WTC11 (cell line): ENCODE measurements around the gene LRMDA. TPM values are rescaled to one million over a fixed set of nuclear protein-coding genes. Genes with fewer than 3 reads are reported as not detected.

Experiments
- ATAC-seq: fragments of 200-7000 bp; cut with Tn5 transposase; 2 replicates; pipeline ENCODE4 v1.10.0; 2021; ENCODE audit warnings: mild to moderate bottlenecking, moderate library complexity
- CTCF ChIA-PET: fragments of 300-600 bp; sonication (Branson Sonifier 250); formaldehyde crosslinking; loops from one replicate; lab custom pipeline; 2021; ENCODE audit warnings: antibody characterized with exemption; lab: Charles Lee
- POLR2A ChIA-PET: fragments of 350-600 bp; sonication (Branson Sonifier 250); formaldehyde crosslinking; loops from one replicate; lab custom pipeline; 2021; ENCODE audit warnings: antibody characterized with exemption; lab: Charles Lee
- DNase-seq: peaks from one replicate; pipeline ENCODE4 v3.0.0; 2021; ENCODE audit warnings: low spot score
- H3K27ac Mint-ChIP-seq: 2 replicates; pipeline ENCODE4 v1.8.0; 2021; ENCODE audit warnings: mixed read lengths
- H3K27me3 Mint-ChIP-seq: 2 replicates; pipeline ENCODE4 v1.8.0; 2021; ENCODE audit warnings: low read depth, mild to moderate bottlenecking, moderate library complexity, mixed read lengths
- H3K36me3 Mint-ChIP-seq: 2 replicates; pipeline ENCODE4 v1.8.0; 2021; ENCODE audit warnings: mixed read lengths
- H3K4me1 Mint-ChIP-seq: 2 replicates; pipeline ENCODE4 v1.8.0; 2022; ENCODE audit warnings: mixed read lengths
- H3K4me3 Mint-ChIP-seq: 2 replicates; pipeline ENCODE4 v1.8.0; 2021; ENCODE audit warnings: mild to moderate bottlenecking, moderate library complexity, mixed read lengths
- H3K9me3 Mint-ChIP-seq: 2 replicates; pipeline ENCODE4 v1.8.0; 2021; ENCODE audit warnings: mixed read lengths
- ATF6 ChIP-seq: sonication (generic); formaldehyde crosslinking; IDR thresholded peaks from 2 replicates; pipeline ENCODE4 v1.8.1; 2023; ENCODE audit warnings: mild to moderate bottlenecking, missing genetic modification reagents
- CREM ChIP-seq: sonication (generic); formaldehyde crosslinking; IDR thresholded peaks from 2 replicates; pipeline ENCODE4 v1.8.1; 2022; ENCODE audit warnings: mild to moderate bottlenecking, missing genetic modification reagents, moderate library complexity
- ETV6 ChIP-seq: sonication (generic); formaldehyde crosslinking; IDR thresholded peaks from 2 replicates; pipeline ENCODE4 v1.8.1; 2022; ENCODE audit warnings: mild to moderate bottlenecking, missing genetic modification reagents
- FOXK1 ChIP-seq: sonication (generic); formaldehyde crosslinking; IDR thresholded peaks from 2 replicates; pipeline ENCODE4 v1.8.0; 2022; ENCODE audit warnings: mild to moderate bottlenecking, moderate library complexity, missing genetic modification reagents
- GABPB1 ChIP-seq: sonication (generic); formaldehyde crosslinking; IDR thresholded peaks from 2 replicates; pipeline ENCODE4 v1.8.1; 2023; ENCODE audit warnings: mild to moderate bottlenecking, missing genetic modification reagents
- GRHL2 ChIP-seq: fragments of 250-450 bp; sonication (Bioruptor Pico); IDR thresholded peaks from 2 replicates; pipeline ENCODE4 v1.8.0; 2022; ENCODE audit warnings: mild to moderate bottlenecking, moderate library complexity; ENCODE audit not compliant: insufficient replicate concordance, severe bottlenecking
- IRF2 ChIP-seq: sonication (generic); formaldehyde crosslinking; IDR thresholded peaks from 2 replicates; pipeline ENCODE4 v1.8.0; 2022; ENCODE audit warnings: low read depth, missing genetic modification reagents, borderline replicate concordance
- MAX ChIP-seq: sonication (generic); formaldehyde crosslinking; IDR thresholded peaks from 2 replicates; pipeline ENCODE4 v1.8.0; 2022; ENCODE audit warnings: mild to moderate bottlenecking, missing genetic modification reagents
- MXD4 ChIP-seq: fragments of 250-450 bp; sonication (Bioruptor Pico); IDR thresholded peaks from 2 replicates; pipeline ENCODE4 v1.8.0; 2021; ENCODE audit warnings: mild to moderate bottlenecking, moderate library complexity, borderline replicate concordance
- OVOL2 ChIP-seq: fragments of 250-450 bp; sonication (Bioruptor Pico); IDR thresholded peaks from 2 replicates; pipeline ENCODE4 v1.9.0; 2021; ENCODE audit warnings: mild to moderate bottlenecking, borderline replicate concordance
- STAT6 ChIP-seq: sonication (generic); formaldehyde crosslinking; conservative IDR thresholded peaks from 2 replicates; pipeline ENCODE4 v1.8.1; 2023; ENCODE audit warnings: mild to moderate bottlenecking, low read depth, missing genetic modification reagents, moderate library complexity
- USF2 ChIP-seq: sonication (generic); formaldehyde crosslinking; IDR thresholded peaks from 2 replicates; pipeline ENCODE4 v1.8.1; 2023; ENCODE audit warnings: mild to moderate bottlenecking, missing genetic modification reagents, moderate library complexity
- ZBTB21 ChIP-seq: sonication (generic); formaldehyde crosslinking; IDR thresholded peaks from 2 replicates; pipeline ENCODE4 v1.8.1; 2023; ENCODE audit warnings: mild to moderate bottlenecking, missing genetic modification reagents, borderline replicate concordance
- ZNF396 ChIP-seq: fragments of 250-450 bp; sonication (Bioruptor Pico); IDR thresholded peaks from 2 replicates; pipeline ENCODE4 v1.8.0; 2021; ENCODE audit warnings: mild to moderate bottlenecking, moderate library complexity, borderline replicate concordance
- ZNF423 ChIP-seq: fragments of 250-450 bp; sonication (Bioruptor Pico); IDR thresholded peaks from 2 replicates; pipeline ENCODE4 v2.1.2; 2022; ENCODE audit warnings: mild to moderate bottlenecking, moderate library complexity
- total RNA-seq: library from RNA; stranded (reverse); gene quantifications from 3 replicates; pipeline ENCODE4 v1.2.3, GENCODE V29; 2021
- TF ChIP-seq, protein P1 (sequence below): sonication (generic); formaldehyde crosslinking; IDR thresholded peaks from 2 replicates; pipeline ENCODE4 v1.8.1; 2022; ENCODE audit warnings: mild to moderate bottlenecking, moderate library complexity, missing genetic modification reagents
- TF ChIP-seq, protein P2 (sequence below): fragments of 250-450 bp; sonication (Bioruptor Pico); IDR thresholded peaks from 2 replicates; pipeline ENCODE4 v1.9.0; 2021; ENCODE audit warnings: mild to moderate bottlenecking

Gene LRMDA
- total RNA-seq, 1 experiment from 2014 or later, result 0.92 TPM

DNA sequence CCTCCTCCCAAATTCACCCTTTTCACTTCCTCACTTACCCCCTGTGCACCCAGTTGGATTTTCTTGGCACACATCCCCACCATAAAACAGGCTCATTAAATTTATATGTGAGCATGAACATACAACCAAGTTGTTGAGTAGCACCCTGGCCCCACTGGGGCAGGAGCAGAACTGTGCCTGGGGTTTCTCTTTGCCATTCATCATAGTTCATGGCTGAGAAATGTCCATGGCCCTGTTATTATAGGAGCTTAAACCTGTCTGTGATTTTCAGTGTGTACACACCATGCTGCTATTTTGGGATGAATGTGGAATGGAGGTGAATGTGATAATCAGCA, 618.8 kb downstream of the LRMDA start:
- Mint-ChIP-seq H3K27ac (no peak overlapping the region), H3K36me3 (peaks cover 2% of the 10 kb centered on the region; the same call in 1 of the 2 replicates), H3K4me1 (peaks cover 10% of the 10 kb centered on the region), H3K9me3 (peaks cover 6% of the 10 kb centered on the region; the same call in 1 of the 2 replicates), H3K4me3 (no peak overlapping the region), H3K27me3 (peaks cover 6% of the 10 kb centered on the region)
- ATAC-seq, result no peak
- TF ChIP-seq, protein P1, sequence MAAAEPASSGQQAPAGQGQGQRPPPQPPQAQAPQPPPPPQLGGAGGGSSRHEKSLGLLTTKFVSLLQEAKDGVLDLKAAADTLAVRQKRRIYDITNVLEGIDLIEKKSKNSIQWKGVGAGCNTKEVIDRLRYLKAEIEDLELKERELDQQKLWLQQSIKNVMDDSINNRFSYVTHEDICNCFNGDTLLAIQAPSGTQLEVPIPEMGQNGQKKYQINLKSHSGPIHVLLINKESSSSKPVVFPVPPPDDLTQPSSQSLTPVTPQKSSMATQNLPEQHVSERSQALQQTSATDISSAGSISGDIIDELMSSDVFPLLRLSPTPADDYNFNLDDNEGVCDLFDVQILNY (CRISPR knock-in tag), result no peak
- no peak for TF ChIP-seq ZBTB21 (CRISPR knock-in tag)
- TF ChIP-seq, protein P2, sequence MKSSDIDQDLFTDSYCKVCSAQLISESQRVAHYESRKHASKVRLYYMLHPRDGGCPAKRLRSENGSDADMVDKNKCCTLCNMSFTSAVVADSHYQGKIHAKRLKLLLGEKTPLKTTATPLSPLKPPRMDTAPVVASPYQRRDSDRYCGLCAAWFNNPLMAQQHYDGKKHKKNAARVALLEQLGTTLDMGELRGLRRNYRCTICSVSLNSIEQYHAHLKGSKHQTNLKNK (CRISPR knock-in tag), result no peak
- TF ChIP-seq MXD4 (CRISPR knock-in tag), result no peak
- TF ChIP-seq ZNF396 (CRISPR knock-in tag), result no peak
- TF ChIP-seq FOXK1 (CRISPR knock-in tag), result no peak
- TF ChIP-seq CREM, result no peak
- ChIA-PET CTCF (interaction anchor here (3.7 kb wide), 1 partner anchor 14 kb away, joined by 16 read pairs; no protein-coding TSS in a partner anchor), POLR2A (no interaction called here)
- DNase-seq, result no peak

- Mint-ChIP-seq H3K9me3 (peaks cover 10% of the 10 kb centered on the region), H3K4me1 (peaks cover 10% of the 10 kb centered on the region), H3K4me3 (no peak overlapping the region), H3K36me3 (peaks cover 9% of the 10 kb centered on the region), H3K27me3 (peaks cover 4% of the 10 kb centered on the region), H3K27ac (no peak overlapping the region)
- CTCF ChIA-PET, result interaction anchor here (1.0 to 3.7 kb wide), 3 partner anchors 15 to 60 kb away, joined by 3 to 16 read pairs (median 6); no protein-coding TSS in a partner anchor
- POLR2A ChIA-PET, result no interaction called here
- TF ChIP-seq OVOL2 (CRISPR knock-in tag) (no peak), GABPB1 (CRISPR knock-in tag) (peak; percentile 87)
- DNase-seq (no peak), ATAC-seq (peak; percentile 52)
Observed at GRCh38 chr10:76051007-76051936, 619.8 kb downstream of the LRMDA start.

GRCh38 chr10:76052682-76053503, 621.5 kb downstream of the LRMDA start:
- Mint-ChIP-seq H3K4me1 (peaks cover 10% of the 10 kb centered on the region), H3K27me3 (peaks cover 4% of the 10 kb centered on the region)
- TF ChIP-seq, protein P2 (CRISPR knock-in tag), result no peak
- TF ChIP-seq IRF2 (CRISPR knock-in tag) (no peak), STAT6 (CRISPR knock-in tag) (no peak), GRHL2 (no peak), ETV6 (CRISPR knock-in tag) (no peak), MAX (CRISPR knock-in tag) (no peak), ZNF423 (CRISPR knock-in tag) (no peak), ATF6 (CRISPR knock-in tag) (no peak), USF2 (CRISPR knock-in tag) (no peak)
- TF ChIP-seq, all 79 proteins: peak for 0
- ATAC-seq, result no peak
- DNase-seq, result no peak
- peaks cover 14% of the 10 kb centered on the region for H3K36me3 Mint-ChIP-seq
- CTCF ChIA-PET, result interaction anchor here (3.7 kb wide), 1 partner anchor 16 kb away, joined by 16 read pairs; no protein-coding TSS in a partner anchor
- no peak overlapping the region for H3K4me3 Mint-ChIP-seq
- no peak overlapping the region for H3K27ac Mint-ChIP-seq
- peaks cover 19% of the 10 kb centered on the region for H3K9me3 Mint-ChIP-seq
- POLR2A ChIA-PET, result no interaction called here
